ENCODE results near the gene DMAC2. TPM values are rescaled to one million over a fixed set of nuclear protein-coding genes. Genes with fewer than 3 reads are reported as not detected.

DMAC2 gene
- total RNA-seq, 1 donor from 2014 or later: 33.9 TPM

Other genes starting within 250 kb of the DMAC2 start
- 1.1 TPM for gene CYP2S1, start 246.7 kb downstream of the DMAC2 start, total RNA-seq
- 65.8 TPM for gene AXL, start 220.7 kb downstream of the DMAC2 start, total RNA-seq
- gene HNRNPUL1, start 175.5 kb downstream of the DMAC2 start, total RNA-seq: 161 TPM
- 29.8 TPM for gene CCDC97, start 129.7 kb downstream of the DMAC2 start, total RNA-seq
- 33.7 TPM for gene TGFB1, start 86.0 kb downstream of the DMAC2 start, total RNA-seq
- gene B9D2, start 75.8 kb downstream of the DMAC2 start, total RNA-seq: 4.1 TPM
- 23.5 TPM for gene TMEM91, start 63.4 kb downstream of the DMAC2 start, total RNA-seq
- 12.0 TPM for gene EXOSC5, start 42.6 kb downstream of the DMAC2 start, total RNA-seq
- gene BCKDHA, start 42.1 kb downstream of the DMAC2 start, total RNA-seq: 24.2 TPM
- 6.1 TPM for gene B3GNT8, start 12.5 kb downstream of the DMAC2 start, total RNA-seq
- not detected for gene ERICH4, start 3.2 kb upstream of the DMAC2 start, total RNA-seq
- gene CEACAM21, start 136.3 kb upstream of the DMAC2 start, total RNA-seq: 2.5 TPM
- 1.9 TPM for gene CEACAM4, start 187.2 kb upstream of the DMAC2 start, total RNA-seq
- gene CEACAM7, start 248.4 kb upstream of the DMAC2 start, total RNA-seq: not detected